ENCODE results near the gene TMEM209.

DNA sequence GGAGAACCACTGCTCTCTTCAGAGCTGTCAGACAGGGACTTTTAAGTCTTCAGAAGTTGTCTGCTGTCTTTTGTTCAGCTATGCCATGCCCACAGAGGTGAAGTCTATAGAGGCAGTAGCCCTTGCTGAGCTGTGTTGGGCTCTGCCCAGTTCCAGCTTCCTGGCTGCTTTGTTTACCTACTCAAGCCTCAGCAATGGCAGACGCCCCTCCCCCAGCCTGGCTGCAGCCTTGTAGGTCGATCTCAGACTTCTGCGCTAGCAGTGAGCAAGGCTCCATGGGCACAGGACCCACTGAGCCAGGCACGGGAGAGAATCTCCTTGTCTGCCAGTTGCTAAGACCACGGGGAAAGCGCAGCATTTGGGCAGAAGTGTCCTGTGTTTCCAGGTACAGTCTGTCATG lies 49.3 kb upstream of the TMEM209 start:
- TF ChIP-seq, protein P1, sequence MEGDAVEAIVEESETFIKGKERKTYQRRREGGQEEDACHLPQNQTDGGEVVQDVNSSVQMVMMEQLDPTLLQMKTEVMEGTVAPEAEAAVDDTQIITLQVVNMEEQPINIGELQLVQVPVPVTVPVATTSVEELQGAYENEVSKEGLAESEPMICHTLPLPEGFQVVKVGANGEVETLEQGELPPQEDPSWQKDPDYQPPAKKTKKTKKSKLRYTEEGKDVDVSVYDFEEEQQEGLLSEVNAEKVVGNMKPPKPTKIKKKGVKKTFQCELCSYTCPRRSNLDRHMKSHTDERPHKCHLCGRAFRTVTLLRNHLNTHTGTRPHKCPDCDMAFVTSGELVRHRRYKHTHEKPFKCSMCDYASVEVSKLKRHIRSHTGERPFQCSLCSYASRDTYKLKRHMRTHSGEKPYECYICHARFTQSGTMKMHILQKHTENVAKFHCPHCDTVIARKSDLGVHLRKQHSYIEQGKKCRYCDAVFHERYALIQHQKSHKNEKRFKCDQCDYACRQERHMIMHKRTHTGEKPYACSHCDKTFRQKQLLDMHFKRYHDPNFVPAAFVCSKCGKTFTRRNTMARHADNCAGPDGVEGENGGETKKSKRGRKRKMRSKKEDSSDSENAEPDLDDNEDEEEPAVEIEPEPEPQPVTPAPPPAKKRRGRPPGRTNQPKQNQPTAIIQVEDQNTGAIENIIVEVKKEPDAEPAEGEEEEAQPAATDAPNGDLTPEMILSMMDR (IDR thresholded peaks at IDR 0.05): no peak
- TF ChIP-seq POLR2A (IDR thresholded peaks at IDR 0.05): no peak

Data from right lobe of liver (tissue), 4 donors.